GM19043 (cell line): ENCODE measurements around the gene FOXO3.

Experiments used
- ATAC-seq: cut with Tn5 transposase; IDR thresholded peaks from one replicate; pipeline ENCODE4 v1.9.1; 2021; ENCODE audit warnings: low read depth; ENCODE audit not compliant: unreplicated experiment

The FOXO3 gene

GRCh38 chr6:108702106-108702851 lies 141.6 kb downstream of the FOXO3 start:
- no peak for ATAC-seq

GRCh38 chr6:108706649-108707048 lies 145.9 kb downstream of the FOXO3 start:
- ATAC-seq = no peak

DNA sequence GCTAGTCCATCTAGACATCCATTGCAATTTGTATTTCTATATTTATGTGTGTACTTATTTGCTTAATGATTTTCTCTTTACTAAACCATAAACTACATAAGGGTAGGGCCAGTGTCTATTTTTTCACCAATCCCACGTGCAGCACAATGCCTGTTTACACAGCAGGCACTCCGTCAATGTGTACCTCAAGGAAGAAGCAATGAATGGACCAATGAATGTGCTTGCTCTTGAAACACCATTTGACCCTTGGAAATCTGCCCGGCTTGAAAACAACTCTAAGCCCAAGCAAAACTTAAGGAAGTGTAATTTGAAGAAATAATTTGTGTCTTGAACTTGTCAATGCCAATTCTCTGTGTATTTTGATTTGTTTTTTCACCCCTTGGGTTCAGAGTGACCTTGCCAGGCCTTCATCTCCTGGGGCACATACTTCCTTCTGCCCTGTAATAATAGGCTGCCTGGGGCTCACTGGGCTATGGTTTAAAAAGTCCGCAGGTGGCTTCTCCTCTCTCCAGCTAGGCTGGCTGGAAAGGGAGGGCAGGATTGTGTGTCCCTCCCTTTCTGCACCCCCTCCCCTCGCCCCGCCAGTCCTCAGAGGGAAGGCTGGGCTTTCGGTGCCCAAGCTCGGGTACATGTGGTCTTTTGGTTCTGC lies 146.7 kb downstream of the FOXO3 start:
- ATAC-seq = no peak

GRCh38 chr6:108710030-108710429 lies 149.3 kb downstream of the FOXO3 start:
- no peak for ATAC-seq

GRCh38 chr6:108710551-108710950 lies 149.8 kb downstream of the FOXO3 start:
- no peak for ATAC-seq

DNA sequence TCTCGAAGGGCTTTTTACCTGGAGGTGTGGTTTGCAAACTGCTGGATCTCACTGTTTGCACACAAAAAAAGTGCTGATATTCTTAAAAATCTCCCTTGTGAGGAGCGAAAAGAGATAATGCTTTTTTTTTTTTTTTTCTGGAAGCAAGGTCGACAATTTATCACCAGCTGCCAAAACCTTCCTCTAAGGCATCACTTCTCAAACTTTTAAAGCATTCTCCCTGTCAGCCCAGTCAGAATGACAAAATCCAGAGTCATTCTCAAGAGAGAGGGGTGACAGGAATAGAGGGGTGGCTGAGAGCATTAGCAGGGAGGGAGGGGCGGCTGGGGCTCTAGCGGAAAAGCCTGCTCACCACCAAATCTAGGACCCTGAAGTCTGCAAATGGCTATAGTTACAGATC lies 150.4 kb downstream of the FOXO3 start:
- no peak for ATAC-seq

GRCh38 chr6:108711826-108712225 lies 151.1 kb downstream of the FOXO3 start:
- no peak for ATAC-seq

- ATAC-seq = no peak
Measured at GRCh38 chr6:108712946-108713345, 152.2 kb downstream of the FOXO3 start.

DNA sequence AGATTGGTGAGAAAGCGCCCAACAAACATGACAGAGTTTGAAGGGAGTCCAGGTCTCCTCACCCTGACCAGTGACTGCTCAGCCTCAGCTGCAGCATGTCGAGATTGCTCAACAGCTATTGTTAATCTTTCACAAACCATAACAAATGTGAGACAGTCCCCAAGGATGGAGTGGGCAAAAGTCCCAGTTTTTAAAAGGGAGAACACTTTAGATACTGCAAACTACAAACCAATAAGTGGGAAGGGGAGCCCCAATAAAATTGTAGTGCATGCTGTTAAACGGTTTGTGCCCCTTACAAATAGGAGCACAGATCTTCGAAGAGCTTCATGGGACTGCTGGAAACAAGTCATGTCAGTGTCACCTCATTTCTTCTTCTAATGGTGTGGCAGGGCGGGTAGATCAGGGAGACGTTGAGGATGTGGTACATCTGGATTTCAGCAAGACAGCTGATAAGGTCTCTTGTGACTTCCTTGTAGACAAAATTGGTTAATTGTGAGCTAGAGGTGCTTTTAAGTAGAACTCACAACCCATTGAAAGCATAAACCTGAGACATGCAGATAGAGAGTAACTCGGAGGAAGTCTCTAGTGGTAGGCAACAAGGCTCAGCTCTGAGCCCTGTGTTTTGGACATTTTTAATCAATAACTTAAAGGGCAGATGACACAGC lies 153.5 kb downstream of the FOXO3 start:
- no peak for ATAC-seq

DNA sequence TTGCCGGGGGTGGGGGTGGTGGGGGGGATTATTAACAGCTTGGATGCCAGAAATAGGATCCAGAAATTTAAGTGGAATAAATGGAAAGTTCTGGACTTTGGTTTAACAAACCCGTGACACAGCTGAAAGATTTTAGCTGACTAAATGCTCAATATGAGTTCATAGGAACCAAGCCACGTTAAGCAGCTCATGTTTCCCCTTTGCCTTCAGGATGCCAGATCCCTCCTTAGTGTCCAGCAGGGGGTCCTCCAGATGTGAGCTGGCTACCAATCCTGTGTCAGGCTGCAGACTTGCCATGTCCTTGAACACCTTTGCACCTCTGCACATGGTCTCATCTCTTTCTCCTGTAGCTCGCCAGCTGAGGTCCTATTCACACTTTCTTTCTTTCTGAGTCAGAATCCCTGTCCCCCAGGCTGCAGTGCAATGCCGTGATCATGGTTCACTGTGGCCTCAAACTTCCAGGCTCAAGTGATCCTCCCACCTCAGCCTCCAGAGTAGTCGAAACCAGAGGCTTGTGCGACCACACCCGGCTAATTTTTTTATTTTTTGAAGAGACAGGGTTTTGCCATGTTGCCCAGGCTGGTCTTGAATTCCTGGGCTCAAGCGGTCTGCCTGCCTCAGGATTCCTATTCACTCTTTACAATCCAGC lies 154.2 kb downstream of the FOXO3 start:
- ATAC-seq = no peak

- no peak for ATAC-seq
Measured at GRCh38 chr6:108715832-108716231, 155.1 kb downstream of the FOXO3 start.

DNA sequence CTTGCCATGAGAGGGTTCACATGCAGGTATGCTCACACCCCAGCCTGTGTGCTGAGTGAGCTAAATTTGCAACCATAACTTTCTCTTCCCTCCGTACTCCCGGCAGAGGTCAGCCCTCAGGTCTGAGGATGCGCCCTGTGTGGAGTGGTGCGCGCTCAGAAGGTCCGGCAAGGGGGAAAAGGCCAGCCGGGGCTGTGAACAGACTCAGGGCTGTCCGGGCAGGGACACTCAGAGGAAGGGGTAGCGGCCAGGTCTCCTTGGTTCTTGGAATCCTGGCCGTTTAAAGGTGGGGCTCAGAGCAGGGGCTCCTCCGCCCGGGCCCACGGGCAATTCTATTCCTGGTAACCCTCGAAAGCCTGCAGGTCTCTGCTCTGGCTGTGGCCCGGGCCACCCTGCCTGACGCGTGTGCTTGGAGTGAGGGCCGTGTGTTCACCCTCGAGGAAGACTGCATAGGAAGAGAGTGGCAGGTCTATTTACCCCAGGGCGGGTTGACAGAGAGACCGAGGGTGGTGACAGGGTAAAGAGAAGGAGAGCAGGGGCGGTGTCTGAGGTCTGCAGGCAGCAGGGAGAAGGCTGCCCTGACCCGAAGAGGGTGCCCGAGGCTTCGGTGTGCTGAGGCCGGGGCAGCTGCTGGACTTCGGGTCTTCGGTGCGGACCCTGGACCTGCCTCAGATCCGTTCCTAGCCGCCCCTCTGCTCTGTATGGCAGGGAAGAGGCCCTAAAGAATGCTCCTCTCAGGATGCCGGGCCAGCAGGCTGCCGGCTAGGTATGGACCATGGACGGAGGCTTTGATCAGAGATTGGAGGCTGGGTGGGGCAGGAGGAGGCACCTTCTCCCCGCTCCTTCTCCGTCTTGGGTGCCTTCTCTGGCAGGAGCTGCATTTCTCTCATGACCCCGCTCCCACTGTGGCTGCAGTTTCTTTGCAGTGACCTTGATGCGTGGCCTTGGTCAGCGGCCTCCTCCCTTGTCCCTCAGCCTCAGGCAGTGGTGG lies 156.4 kb downstream of the FOXO3 start:
- ATAC-seq = no peak

- no peak for ATAC-seq
Measured at GRCh38 chr6:108719477-108719876, 158.8 kb downstream of the FOXO3 start.

GRCh38 chr6:108720827-108721226 lies 160.1 kb downstream of the FOXO3 start:
- no peak for ATAC-seq

- ATAC-seq = no peak
Measured at GRCh38 chr6:108721286-108721685, 160.6 kb downstream of the FOXO3 start.

- no peak for ATAC-seq
Measured at GRCh38 chr6:108723594-108723993, 162.9 kb downstream of the FOXO3 start.

GRCh38 chr6:108726726-108727339 lies 166.1 kb downstream of the FOXO3 start:
- no peak for ATAC-seq

DNA sequence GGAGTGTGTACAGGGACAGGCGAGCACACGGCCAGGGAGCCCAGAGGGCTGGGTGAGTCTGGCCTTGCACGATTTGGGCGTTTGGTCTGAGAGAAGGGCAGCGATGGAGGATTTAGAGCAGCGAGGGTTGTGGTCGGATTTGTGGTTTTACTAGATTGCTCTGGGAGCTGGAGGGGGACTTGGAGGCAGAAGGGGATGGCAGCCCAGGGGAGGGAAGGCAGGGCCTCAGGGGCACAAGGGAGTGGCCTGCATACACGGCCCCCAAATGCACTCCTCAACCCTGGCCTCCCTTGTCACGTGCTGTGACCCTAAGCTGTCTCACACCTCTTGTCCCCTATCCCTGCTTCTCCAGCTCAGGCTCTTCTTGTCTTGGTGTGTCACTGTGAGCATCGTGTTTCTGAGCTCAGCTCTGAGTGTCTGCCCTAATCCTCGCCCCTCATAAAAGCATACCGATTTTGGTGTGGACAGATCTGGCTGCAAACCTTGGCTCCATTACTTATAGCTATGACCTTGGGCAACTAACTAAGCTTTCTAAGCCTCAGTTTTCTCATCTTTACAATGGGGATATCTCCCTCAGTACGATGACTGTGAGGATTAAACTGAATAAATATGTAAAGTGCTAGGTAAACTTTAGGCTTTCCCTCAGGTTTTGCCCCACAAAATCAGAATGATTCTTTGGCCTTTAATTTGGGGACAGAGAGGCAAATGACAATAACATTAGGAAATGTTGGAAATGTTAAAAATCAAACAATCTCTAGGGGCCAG lies 167.4 kb downstream of the FOXO3 start:
- ATAC-seq = no peak

DNA sequence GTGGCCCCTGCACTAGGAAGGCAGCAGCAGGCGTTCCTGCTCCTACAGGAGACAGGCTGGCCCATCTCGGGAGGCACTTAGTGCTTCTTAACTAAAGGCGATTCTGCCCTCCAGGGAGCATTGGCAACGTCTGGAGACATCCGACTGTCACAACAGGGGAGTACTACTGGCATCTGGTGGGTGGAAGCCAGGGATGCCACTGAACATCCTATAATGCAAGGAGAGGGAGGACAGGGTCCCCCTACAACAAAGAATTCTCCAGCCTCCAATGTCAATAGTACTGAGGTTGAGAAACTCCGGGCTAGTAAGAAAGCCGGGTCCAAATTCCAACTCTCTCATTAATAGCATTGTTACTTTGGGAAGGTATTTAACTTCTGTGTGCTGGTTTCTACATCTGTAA lies 168.1 kb downstream of the FOXO3 start:
- ATAC-seq = no peak
